Esophagus squamous epithelium (tissue), 5 donors: ENCODE data around the gene ARHGAP25. TPM values are rescaled to one million over a fixed set of nuclear protein-coding genes. Genes with fewer than 3 reads are reported as not detected.

Experiments
- DNase-seq: peaks from one replicate; lab custom pipeline; 2025; lab: John Stamatoyannopoulos, UW
- H3K27ac ChIP-seq, 4 donors: fragments of 200-600 bp; sonication (generic); one replicate each; pipeline ENCODE4 v1.5.1; 2016 to 2019; ENCODE audit warnings: mild to moderate bottlenecking in 1 of 4
- H3K27me3 ChIP-seq, 4 donors: fragments of 200-600 bp; sonication (generic); 1 replicate in 3 of 4; 2 replicates in 1 of 4; pipeline versions ENCODE4 v1.5.1 to v1.6.0; 2017 to 2021; ENCODE audit warnings: antibody characterized with exemption in 1 of 4
- H3K36me3 ChIP-seq, 3 donors: fragments of 200-600 bp; sonication (generic); one replicate each; pipeline ENCODE4 v1.5.1; 2016 to 2019
- H3K4me1 ChIP-seq, 3 donors: fragments of 200-600 bp; sonication (generic); one replicate each; pipeline ENCODE4 v1.5.1; 2017 to 2019
- H3K4me3 ChIP-seq, 4 donors: fragments of 200-600 bp; sonication (generic); 1 replicate in 3 of 4; 2 replicates in 1 of 4; pipeline ENCODE4 v1.5.1; 2016 to 2019; ENCODE audit warnings: mild to moderate bottlenecking in 2 of 4, moderate library complexity in 1 of 4
- H3K9me3 ChIP-seq, 3 donors: fragments of 200-600 bp; sonication (generic); one replicate each; pipeline ENCODE4 v1.5.1; 2016 to 2019
- CTCF ChIP-seq, 6 experiments: fragments of 450-650 bp in 4 of 6; fragments of 200-600 bp in 2 of 6; sonication (generic) in 2 of 6; IDR thresholded peaks; one replicate each; pipeline ENCODE4 v1.5.1; 2016 to 2019; ENCODE audit warnings: antibody characterized with exemption in 6 of 6, mild to moderate bottlenecking in 4 of 6, moderate library complexity in 4 of 6
- POLR2A ChIP-seq, 4 donors: fragments of 450-650 bp; IDR thresholded peaks; one replicate each; pipeline ENCODE4 v1.6.1; 2017; ENCODE audit warnings: antibody characterized with exemption in 4 of 4, mild to moderate bottlenecking in 4 of 4, moderate library complexity in 3 of 4
- WGBS, 2 donors: methylation state at CpG; one replicate each; pipeline ENCODE4 v1.1.5; 2018; 5-methylcytosine and 5-hydroxymethylcytosine counted together
- intact Hi-C: fragments of 100-400 bp; cut with DNase I; formaldehyde crosslinking; loops from one replicate; pipeline ENCODE4 v1.15.0; 2022
- total RNA-seq, 4 donors: library from RNA; depleted of rRNA; stranded (reverse); fragments of >200 nt; gene quantifications; one replicate each; pipeline ENCODE4 v1.1.0, GENCODE V29; 2016
- donor health status: DM: yes; HTN: yes; CAD: no.

The ARHGAP25 gene
- total RNA-seq, 4 donors from 2014 or later, result 3.2 to 9.0 (median 5.5) TPM

- H3K4me1 ChIP-seq, result no peaks in the 10 kb centered on the region
- H3K9me3 ChIP-seq, result no peaks in the 10 kb centered on the region
- intact Hi-C loops, result loop anchor here (10.0 kb wide), 1 partner anchor 60 kb away; no protein-coding TSS in a partner anchor
- no peak for DNase-seq
- no peak for TF ChIP-seq CTCF (IDR thresholded peaks at IDR 0.05)
- no peak overlapping the region for H3K4me3 ChIP-seq
- no peaks in the 10 kb centered on the region for H3K36me3 ChIP-seq
- H3K27me3 ChIP-seq, result no peaks in the 10 kb centered on the region
- H3K27ac ChIP-seq, result no peak overlapping the region
- WGBS, 2 donors, result 69 to 77% methylated on average over 2 of the region's 2 CpGs
Measured at GRCh38 chr2:68845043-68845442, 110.4 kb downstream of the ARHGAP25 start.

- Histone ChIP-seq H3K27me3 (no peaks in the 10 kb centered on the region), H3K4me3 (no peak overlapping the region), H3K9me3 (no peaks in the 10 kb centered on the region), H3K36me3 (no peaks in the 10 kb centered on the region), H3K27ac (no peak overlapping the region), H3K4me1 (no peaks in the 10 kb centered on the region)
- intact Hi-C loops, result loop anchor here (10.0 kb wide), 1 partner anchor 59 kb away; no protein-coding TSS in a partner anchor
- no peak for TF ChIP-seq CTCF (IDR thresholded peaks at IDR 0.05)
- TF ChIP-seq POLR2A (IDR thresholded peaks at IDR 0.05), result no peak
- 48 to 54% methylated on average over 2 to 3 of the region's 3 CpGs for WGBS, 2 donors
- no peak for DNase-seq
Measured at GRCh38 chr2:68846091-68846490, 111.5 kb downstream of the ARHGAP25 start.

- TF ChIP-seq POLR2A (IDR thresholded peaks at IDR 0.05) (no peak), CTCF (IDR thresholded peaks at IDR 0.05) (no peak)
- H3K36me3 ChIP-seq, result no peaks in the 10 kb centered on the region
- H3K27ac ChIP-seq, result no peak overlapping the region
- H3K9me3 ChIP-seq, result no peaks in the 10 kb centered on the region
- no peaks in the 10 kb centered on the region for H3K27me3 ChIP-seq
- H3K4me3 ChIP-seq, result no peak overlapping the region
- no peaks in the 10 kb centered on the region for H3K4me1 ChIP-seq
- no peak for DNase-seq
- intact Hi-C loops, result loop anchor here (10.0 kb wide), 1 partner anchor 57 kb away; no protein-coding TSS in a partner anchor
Measured at GRCh38 chr2:68847751-68848150, 113.1 kb downstream of the ARHGAP25 start.

- H3K36me3 ChIP-seq, result no peaks in the 10 kb centered on the region
- WGBS, 2 donors, result 71 to 79% methylated on average over 3 to 4 of the region's 4 CpGs
- intact Hi-C loops, result loop anchor here (10.0 kb wide), 1 partner anchor 55 kb away; no protein-coding TSS in a partner anchor
- no peak overlapping the region for H3K27ac ChIP-seq
- no peak for DNase-seq
- H3K4me1 ChIP-seq, result no peaks in the 10 kb centered on the region
- no peaks in the 10 kb centered on the region for H3K9me3 ChIP-seq
- H3K4me3 ChIP-seq, result no peak overlapping the region
- no peaks in the 10 kb centered on the region for H3K27me3 ChIP-seq
- no peak for TF ChIP-seq CTCF (IDR thresholded peaks at IDR 0.05)
- no peak for TF ChIP-seq POLR2A (IDR thresholded peaks at IDR 0.05)
Measured at GRCh38 chr2:68849579-68850030, 115.0 kb downstream of the ARHGAP25 start.

GRCh38 chr2:68850524-68850923, 115.9 kb downstream of the ARHGAP25 start:
- Histone ChIP-seq H3K4me1 (no peaks in the 10 kb centered on the region), H3K9me3 (no peaks in the 10 kb centered on the region), H3K36me3 (no peaks in the 10 kb centered on the region), H3K27me3 (no peaks in the 10 kb centered on the region), H3K4me3 (no peak overlapping the region), H3K27ac (no peak overlapping the region)
- WGBS, 2 donors, result 70 to 71% methylated on average over 1 to 3 of the region's 3 CpGs
- intact Hi-C loops, result no loop called here
- TF ChIP-seq CTCF (IDR thresholded peaks at IDR 0.05), result no peak
- DNase-seq, result no peak
